ENCODE results near the gene IL33. TPM values are rescaled to one million over a fixed set of nuclear protein-coding genes. Genes with fewer than 3 reads are reported as not detected.

Gene IL33
- total and polyA plus RNA-seq, 4 donors = 16.5 to 154 (median 27.0) TPM

DNA sequence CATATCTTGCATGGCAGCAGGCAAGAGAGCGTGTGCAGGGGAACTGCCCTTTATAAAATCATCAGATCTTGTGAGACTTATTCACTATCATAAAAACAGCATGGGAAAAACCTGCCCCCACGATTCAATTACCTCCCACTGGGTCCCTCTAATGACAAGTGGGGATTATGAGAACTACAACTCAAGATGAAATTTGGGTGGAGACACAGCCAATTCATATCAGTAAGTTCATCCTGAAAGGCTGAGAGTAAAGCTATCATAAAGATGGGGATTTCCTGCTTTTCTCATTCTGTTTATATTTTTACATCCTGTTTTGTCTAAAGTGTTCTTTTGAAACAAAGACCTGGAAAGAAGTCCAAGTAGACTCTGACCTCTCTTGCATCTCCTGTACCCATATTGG, 28.9 kb upstream of the IL33 start:
- TF ChIP-seq, protein P1, sequence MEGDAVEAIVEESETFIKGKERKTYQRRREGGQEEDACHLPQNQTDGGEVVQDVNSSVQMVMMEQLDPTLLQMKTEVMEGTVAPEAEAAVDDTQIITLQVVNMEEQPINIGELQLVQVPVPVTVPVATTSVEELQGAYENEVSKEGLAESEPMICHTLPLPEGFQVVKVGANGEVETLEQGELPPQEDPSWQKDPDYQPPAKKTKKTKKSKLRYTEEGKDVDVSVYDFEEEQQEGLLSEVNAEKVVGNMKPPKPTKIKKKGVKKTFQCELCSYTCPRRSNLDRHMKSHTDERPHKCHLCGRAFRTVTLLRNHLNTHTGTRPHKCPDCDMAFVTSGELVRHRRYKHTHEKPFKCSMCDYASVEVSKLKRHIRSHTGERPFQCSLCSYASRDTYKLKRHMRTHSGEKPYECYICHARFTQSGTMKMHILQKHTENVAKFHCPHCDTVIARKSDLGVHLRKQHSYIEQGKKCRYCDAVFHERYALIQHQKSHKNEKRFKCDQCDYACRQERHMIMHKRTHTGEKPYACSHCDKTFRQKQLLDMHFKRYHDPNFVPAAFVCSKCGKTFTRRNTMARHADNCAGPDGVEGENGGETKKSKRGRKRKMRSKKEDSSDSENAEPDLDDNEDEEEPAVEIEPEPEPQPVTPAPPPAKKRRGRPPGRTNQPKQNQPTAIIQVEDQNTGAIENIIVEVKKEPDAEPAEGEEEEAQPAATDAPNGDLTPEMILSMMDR (IDR thresholded peaks at IDR 0.05; ENCODE audit: control extremely low read depth, extremely low read depth) = no peak

DNA sequence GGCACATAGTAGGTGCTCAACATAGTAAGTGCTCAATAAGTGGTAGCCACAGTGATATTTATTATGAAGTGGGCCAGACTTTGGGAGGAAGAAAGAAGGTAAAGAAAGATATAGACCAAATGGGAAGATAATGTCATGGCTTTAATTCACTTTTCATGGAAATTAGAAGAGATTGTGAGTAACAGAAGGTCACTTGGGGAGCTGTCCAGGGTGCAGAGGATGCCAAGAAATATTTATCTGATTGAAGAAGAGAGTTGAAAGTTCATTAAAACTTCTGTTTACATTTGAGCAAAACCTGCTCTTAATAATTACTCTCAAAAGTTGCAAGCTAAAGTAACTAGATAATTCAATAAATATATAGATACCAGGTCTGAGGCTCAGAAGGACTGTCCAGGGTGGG, 28.3 kb upstream of the IL33 start:
- no peaks in the 10 kb centered on the region for H3K9me3 ChIP-seq (ENCODE audit: control insufficient read depth in 4 of 4, insufficient read depth in 3 of 4, low read length in 3 of 4)
- no peaks in the 10 kb centered on the region for H3K27me3 ChIP-seq (ENCODE audit: control insufficient read depth in 3 of 3, insufficient read depth in 3 of 3, low read length in 2 of 3)
- DNase-seq = no peak
- no peak overlapping the region for H3K4me3 ChIP-seq
- H3K4me1 ChIP-seq (ENCODE audit: control insufficient read depth in 5 of 5, insufficient read depth in 5 of 5, low read length in 5 of 5) = peaks cover 0 to 3% (median 0%) of the 10 kb centered on the region in 5 donors
- TF ChIP-seq, protein P1 (IDR thresholded peaks at IDR 0.05; ENCODE audit: control extremely low read depth, extremely low read depth) = no peak
- no peak overlapping the region for H3K27ac ChIP-seq (ENCODE audit: low read depth in 1 of 2, low read length in 1 of 2)
- no peak overlapping the region for H3K9ac ChIP-seq (ENCODE audit: insufficient read depth in 1 of 2, low read length in 2 of 2)
- no peaks in the 10 kb centered on the region for H3K36me3 ChIP-seq (ENCODE audit: control insufficient read depth in 4 of 4, insufficient read depth in 4 of 4, low read length in 4 of 4)
- ATAC-seq (ENCODE audit: insufficient read depth, low FRiP score) = no peak

More for the DNA sequence above, 28.9 kb upstream of the IL33 start:
- 67 to 81% methylated on average over 2 of the region's 2 CpGs for WGBS, 2 donors
- ATAC-seq (ENCODE audit: insufficient read depth, low FRiP score) (no peak), DNase-seq (no peak)
- Histone ChIP-seq H3K4me3 (no peak overlapping the region), H3K27ac (ENCODE audit: low read depth in 1 of 2, low read length in 1 of 2) (no peak overlapping the region), H3K27me3 (ENCODE audit: control insufficient read depth in 3 of 3, insufficient read depth in 3 of 3, low read length in 2 of 3) (no peaks in the 10 kb centered on the region), H3K36me3 (ENCODE audit: control insufficient read depth in 4 of 4, insufficient read depth in 4 of 4, low read length in 4 of 4) (no peaks in the 10 kb centered on the region), H3K9ac (ENCODE audit: insufficient read depth in 1 of 2, low read length in 2 of 2) (no peak overlapping the region), H3K9me3 (ENCODE audit: control insufficient read depth in 4 of 4, insufficient read depth in 3 of 4, low read length in 3 of 4) (no peaks in the 10 kb centered on the region), H3K4me1 (ENCODE audit: control insufficient read depth in 5 of 5, insufficient read depth in 5 of 5, low read length in 5 of 5) (peaks cover 0 to 3% (median 0%) of the 10 kb centered on the region in 5 donors)

DNA sequence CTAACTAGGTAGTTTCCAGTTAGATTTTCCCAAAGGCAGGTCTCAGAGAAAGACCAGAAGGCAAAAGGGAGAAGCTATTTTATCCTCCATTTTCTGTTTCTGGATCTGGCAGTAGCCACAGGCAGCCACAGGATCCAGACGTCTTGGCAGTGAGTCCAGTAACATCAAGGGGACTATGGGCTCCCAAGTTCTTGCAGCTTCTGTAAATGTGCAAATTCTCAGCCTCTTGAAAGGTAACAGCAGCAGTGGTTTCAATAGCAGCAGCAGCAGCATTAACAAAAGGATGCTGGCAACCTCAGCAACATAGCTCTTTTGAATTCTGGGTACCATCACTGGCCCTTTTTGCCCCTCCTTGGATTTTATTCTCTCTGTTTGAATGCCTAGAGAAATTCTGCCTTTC, 27.1 kb upstream of the IL33 start:
- WGBS, 2 donors = 33 to 58% methylated on average over 1 of the region's 1 CpG
- ATAC-seq (ENCODE audit: insufficient read depth, low FRiP score) (no peak), DNase-seq (no peak)
- TF ChIP-seq, protein P1 (IDR thresholded peaks at IDR 0.05; ENCODE audit: control extremely low read depth, extremely low read depth) = no peak
- Histone ChIP-seq H3K36me3 (ENCODE audit: control insufficient read depth in 4 of 4, insufficient read depth in 4 of 4, low read length in 4 of 4) (no peaks in the 10 kb centered on the region), H3K9ac (ENCODE audit: insufficient read depth in 1 of 2, low read length in 2 of 2) (no peak overlapping the region), H3K27ac (ENCODE audit: low read depth in 1 of 2, low read length in 1 of 2) (no peak overlapping the region), H3K4me3 (no peak overlapping the region), H3K4me1 (ENCODE audit: control insufficient read depth in 5 of 5, insufficient read depth in 5 of 5, low read length in 5 of 5) (peaks cover 0 to 3% (median 0%) of the 10 kb centered on the region in 5 donors), H3K27me3 (ENCODE audit: control insufficient read depth in 3 of 3, insufficient read depth in 3 of 3, low read length in 2 of 3) (no peaks in the 10 kb centered on the region), H3K9me3 (ENCODE audit: control insufficient read depth in 4 of 4, insufficient read depth in 3 of 4, low read length in 3 of 4) (no peaks in the 10 kb centered on the region)

DNA sequence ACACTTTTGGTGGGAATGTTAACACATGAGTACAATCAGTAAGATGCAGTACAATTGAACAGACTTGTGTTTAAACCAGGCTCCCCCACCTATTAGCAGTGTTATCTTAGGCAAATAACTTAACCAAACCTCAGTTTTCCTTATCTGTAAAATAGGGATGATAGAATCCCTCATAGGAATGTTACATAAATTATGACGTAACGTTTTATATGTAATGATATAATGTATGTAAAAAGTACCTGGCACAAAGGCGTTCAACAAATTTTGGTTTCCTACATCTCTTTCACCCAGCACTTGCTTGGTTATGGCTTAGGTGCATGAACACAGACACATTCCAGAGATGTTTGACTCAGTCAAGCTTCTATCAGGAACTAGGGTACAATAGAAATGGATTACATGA, 26.7 kb upstream of the IL33 start:
- Histone ChIP-seq H3K36me3 (ENCODE audit: control insufficient read depth in 4 of 4, insufficient read depth in 4 of 4, low read length in 4 of 4) (no peaks in the 10 kb centered on the region), H3K9ac (ENCODE audit: insufficient read depth in 1 of 2, low read length in 2 of 2) (no peak overlapping the region), H3K27ac (ENCODE audit: low read depth in 1 of 2, low read length in 1 of 2) (no peak overlapping the region), H3K4me3 (no peak overlapping the region), H3K4me1 (ENCODE audit: control insufficient read depth in 5 of 5, insufficient read depth in 5 of 5, low read length in 5 of 5) (peaks cover 0 to 3% (median 0%) of the 10 kb centered on the region in 5 donors), H3K27me3 (ENCODE audit: control insufficient read depth in 3 of 3, insufficient read depth in 3 of 3, low read length in 2 of 3) (no peaks in the 10 kb centered on the region), H3K9me3 (ENCODE audit: control insufficient read depth in 4 of 4, insufficient read depth in 3 of 4, low read length in 3 of 4) (no peaks in the 10 kb centered on the region)
- ATAC-seq (ENCODE audit: insufficient read depth, low FRiP score) = no peak
- DNase-seq = no peak
- TF ChIP-seq, protein P1 (IDR thresholded peaks at IDR 0.05; ENCODE audit: control extremely low read depth, extremely low read depth) = no peak
- 82 to 84% methylated on average over 3 of the region's 3 CpGs for WGBS, 2 donors
